Measurements from ENCODE around the gene TNPO3. TPM values are rescaled to one million over a fixed set of nuclear protein-coding genes. Genes with fewer than 3 reads are reported as not detected.

TNPO3 gene
- total and polyA plus RNA-seq, 4 donors, result 41.6 to 56.8 (median 44.7) TPM

- Histone ChIP-seq H3K9me3 (ENCODE audit: control insufficient read depth, insufficient read depth, low read length) (no peaks in the 10 kb centered on the region), H3K36me3 (ENCODE audit: control insufficient read depth, insufficient read depth, low read length) (no peaks in the 10 kb centered on the region), H3K4me1 (ENCODE audit: control insufficient read depth, insufficient read depth, low read length) (peaks cover 10% of the 10 kb centered on the region), H3K27ac (ENCODE audit: low read depth, low read length) (no peak overlapping the region), H3K4me3 (ENCODE audit: low read depth, low read length) (no peak overlapping the region), H3K27me3 (ENCODE audit: control insufficient read depth, insufficient read depth, low read length) (peaks cover 35% of the 10 kb centered on the region)
- 32% methylated on average over 9 of the region's 14 CpGs for WGBS (ENCODE audit: insufficient coverage)
- DNase-seq (ENCODE audit: low read depth in 4 of 6, low spot score in 6 of 6), result peak in 2 of 6 donors; percentile 52 to 55
These were observed 134.8 kb downstream of the TNPO3 start for GRCh38 chr7:128919881-128920799.

DNA sequence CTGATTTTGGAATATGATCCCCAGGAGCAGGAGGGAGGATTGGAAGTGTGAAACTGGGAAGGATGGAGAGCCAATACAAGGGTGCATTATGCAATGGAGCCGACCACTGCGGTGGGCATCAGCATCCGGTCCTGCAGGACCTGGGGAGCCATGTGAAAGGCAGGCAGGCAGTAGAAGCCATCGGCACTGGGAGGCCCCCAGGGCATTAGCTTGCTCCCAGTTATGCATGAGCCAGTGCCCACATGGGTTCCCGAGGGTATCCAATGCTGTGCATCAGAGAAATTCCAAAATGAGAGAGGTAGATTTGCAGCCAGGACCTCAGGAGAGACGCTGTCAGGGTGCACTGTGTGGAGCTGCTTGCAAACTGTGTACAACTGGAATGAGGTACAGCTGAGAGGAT is 135.7 kb downstream of the TNPO3 start:
- 76% methylated on average over 6 of the region's 6 CpGs for WGBS (ENCODE audit: insufficient coverage)
- no peak for DNase-seq (ENCODE audit: low read depth in 4 of 6, low spot score in 6 of 6)

DNA sequence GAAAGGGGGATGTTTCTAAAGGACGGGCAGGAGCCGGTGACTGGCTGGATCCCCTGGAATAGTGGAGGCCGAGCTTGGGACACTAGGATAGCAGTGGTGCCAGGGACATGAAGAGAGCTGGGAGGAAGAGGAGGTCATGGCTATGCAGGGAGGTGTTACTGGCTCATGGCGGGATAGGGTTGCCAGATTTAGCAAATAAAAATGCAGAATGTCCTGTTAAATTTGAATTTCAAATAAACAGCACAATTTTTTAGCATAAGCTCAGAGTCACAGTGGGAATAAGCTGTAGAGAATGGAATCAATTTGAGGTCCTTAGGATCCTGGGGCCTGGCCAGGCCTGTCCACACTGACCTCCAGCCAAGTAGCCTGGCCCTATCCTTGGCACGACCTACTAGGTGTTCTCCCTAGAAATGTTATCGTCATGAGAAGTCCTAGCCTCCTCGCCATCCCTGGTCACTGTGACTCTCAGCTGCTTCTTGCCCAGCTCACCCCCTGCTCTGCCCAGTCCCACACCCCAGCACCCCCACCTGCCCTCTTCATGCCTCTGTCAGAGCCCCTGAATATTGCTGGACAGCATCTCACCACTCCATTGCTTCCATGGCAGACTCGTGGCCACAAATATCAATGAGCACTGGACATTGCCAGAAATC is 136.8 kb downstream of the TNPO3 start:
- Histone ChIP-seq H3K9me3 (ENCODE audit: control insufficient read depth, insufficient read depth, low read length) (no peaks in the 10 kb centered on the region), H3K4me1 (ENCODE audit: control insufficient read depth, insufficient read depth, low read length) (peaks cover 16% of the 10 kb centered on the region), H3K27ac (ENCODE audit: low read depth, low read length) (no peak overlapping the region), H3K27me3 (ENCODE audit: control insufficient read depth, insufficient read depth, low read length) (peaks cover 50% of the 10 kb centered on the region), H3K36me3 (ENCODE audit: control insufficient read depth, insufficient read depth, low read length) (no peaks in the 10 kb centered on the region), H3K4me3 (ENCODE audit: low read depth, low read length) (no peak overlapping the region)
- WGBS (ENCODE audit: insufficient coverage), result 72% methylated on average over 7 of the region's 8 CpGs
- no peak for DNase-seq (ENCODE audit: low read depth in 4 of 6, low spot score in 6 of 6)

More for the DNA sequence above, 135.7 kb downstream of the TNPO3 start:
- Histone ChIP-seq H3K27me3 (ENCODE audit: control insufficient read depth, insufficient read depth, low read length) (peaks cover 43% of the 10 kb centered on the region), H3K4me1 (ENCODE audit: control insufficient read depth, insufficient read depth, low read length) (peaks cover 16% of the 10 kb centered on the region), H3K27ac (ENCODE audit: low read depth, low read length) (no peak overlapping the region), H3K4me3 (ENCODE audit: low read depth, low read length) (no peak overlapping the region), H3K36me3 (ENCODE audit: control insufficient read depth, insufficient read depth, low read length) (no peaks in the 10 kb centered on the region), H3K9me3 (ENCODE audit: control insufficient read depth, insufficient read depth, low read length) (no peaks in the 10 kb centered on the region)

- no peaks in the 10 kb centered on the region for H3K36me3 ChIP-seq (ENCODE audit: control insufficient read depth, insufficient read depth, low read length)
- H3K27ac ChIP-seq (ENCODE audit: low read depth, low read length), result no peak overlapping the region
- peaks cover 50% of the 10 kb centered on the region for H3K27me3 ChIP-seq (ENCODE audit: control insufficient read depth, insufficient read depth, low read length)
- H3K9me3 ChIP-seq (ENCODE audit: control insufficient read depth, insufficient read depth, low read length), result no peaks in the 10 kb centered on the region
- peaks cover 16% of the 10 kb centered on the region for H3K4me1 ChIP-seq (ENCODE audit: control insufficient read depth, insufficient read depth, low read length)
- WGBS (ENCODE audit: insufficient coverage), result no CpG with 5 or more reads among the region's 2 CpGs
- no peak overlapping the region for H3K4me3 ChIP-seq (ENCODE audit: low read depth, low read length)
- DNase-seq (ENCODE audit: low read depth in 4 of 6, low spot score in 6 of 6), result no peak
These were observed 137.8 kb downstream of the TNPO3 start for GRCh38 chr7:128917122-128917521.

DNA sequence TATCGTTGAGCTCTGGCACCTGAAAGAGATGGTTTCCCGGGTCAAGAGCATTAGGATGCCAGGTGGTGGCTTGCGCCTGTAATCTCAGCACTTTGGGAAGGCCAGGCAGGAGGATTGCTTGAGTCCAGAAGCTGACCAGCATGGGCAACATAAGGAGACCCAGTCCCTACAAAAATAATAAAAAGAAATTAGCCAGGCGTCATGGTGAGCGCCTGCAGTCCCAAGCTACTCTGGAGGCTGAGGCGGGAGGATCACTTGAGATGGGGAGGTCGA is 138.3 kb downstream of the TNPO3 start:
- Histone ChIP-seq H3K9me3 (ENCODE audit: control insufficient read depth, insufficient read depth, low read length) (no peaks in the 10 kb centered on the region), H3K4me1 (ENCODE audit: control insufficient read depth, insufficient read depth, low read length) (peaks cover 16% of the 10 kb centered on the region), H3K27ac (ENCODE audit: low read depth, low read length) (no peak overlapping the region), H3K4me3 (ENCODE audit: low read depth, low read length) (no peak overlapping the region), H3K36me3 (ENCODE audit: control insufficient read depth, insufficient read depth, low read length) (no peaks in the 10 kb centered on the region), H3K27me3 (ENCODE audit: control insufficient read depth, insufficient read depth, low read length) (peaks cover 52% of the 10 kb centered on the region)
- no peak for DNase-seq (ENCODE audit: low read depth in 4 of 6, low spot score in 6 of 6)
- whole genome bisulfite sequencing (ENCODE audit: insufficient coverage), result 79% methylated on average over 3 of the region's 7 CpGs

- H3K27me3 ChIP-seq (ENCODE audit: control insufficient read depth, insufficient read depth, low read length), result peaks cover 54% of the 10 kb centered on the region
- H3K9me3 ChIP-seq (ENCODE audit: control insufficient read depth, insufficient read depth, low read length), result no peaks in the 10 kb centered on the region
- peaks cover 20% of the 10 kb centered on the region for H3K4me1 ChIP-seq (ENCODE audit: control insufficient read depth, insufficient read depth, low read length)
- H3K27ac ChIP-seq (ENCODE audit: low read depth, low read length), result no peak overlapping the region
- no peaks in the 10 kb centered on the region for H3K36me3 ChIP-seq (ENCODE audit: control insufficient read depth, insufficient read depth, low read length)
- 13% methylated on average over 65 of the region's 69 CpGs for WGBS (ENCODE audit: insufficient coverage)
- peak in 1 of 6 donors; percentile 6 for DNase-seq (ENCODE audit: low read depth in 4 of 6, low spot score in 6 of 6)
- peak overlapping the region; percentile 16 for H3K4me3 ChIP-seq (ENCODE audit: low read depth, low read length)
These were observed 138.9 kb downstream of the TNPO3 start for GRCh38 chr7:128915841-128916642.

GRCh38 chr7:128915271-128915819 is 139.6 kb downstream of the TNPO3 start:
- H3K4me1 ChIP-seq (ENCODE audit: control insufficient read depth, insufficient read depth, low read length), result peaks cover 25% of the 10 kb centered on the region
- 4% methylated on average over 30 of the region's 34 CpGs for WGBS (ENCODE audit: insufficient coverage)
- H3K27me3 ChIP-seq (ENCODE audit: control insufficient read depth, insufficient read depth, low read length), result peaks cover 57% of the 10 kb centered on the region
- H3K9me3 ChIP-seq (ENCODE audit: control insufficient read depth, insufficient read depth, low read length), result no peaks in the 10 kb centered on the region
- DNase-seq (ENCODE audit: low read depth in 4 of 6, low spot score in 6 of 6), result no peak
- H3K27ac ChIP-seq (ENCODE audit: low read depth, low read length), result no peak overlapping the region
- H3K36me3 ChIP-seq (ENCODE audit: control insufficient read depth, insufficient read depth, low read length), result no peaks in the 10 kb centered on the region
- H3K4me3 ChIP-seq (ENCODE audit: low read depth, low read length), result peak overlapping the region; percentile 16

DNA sequence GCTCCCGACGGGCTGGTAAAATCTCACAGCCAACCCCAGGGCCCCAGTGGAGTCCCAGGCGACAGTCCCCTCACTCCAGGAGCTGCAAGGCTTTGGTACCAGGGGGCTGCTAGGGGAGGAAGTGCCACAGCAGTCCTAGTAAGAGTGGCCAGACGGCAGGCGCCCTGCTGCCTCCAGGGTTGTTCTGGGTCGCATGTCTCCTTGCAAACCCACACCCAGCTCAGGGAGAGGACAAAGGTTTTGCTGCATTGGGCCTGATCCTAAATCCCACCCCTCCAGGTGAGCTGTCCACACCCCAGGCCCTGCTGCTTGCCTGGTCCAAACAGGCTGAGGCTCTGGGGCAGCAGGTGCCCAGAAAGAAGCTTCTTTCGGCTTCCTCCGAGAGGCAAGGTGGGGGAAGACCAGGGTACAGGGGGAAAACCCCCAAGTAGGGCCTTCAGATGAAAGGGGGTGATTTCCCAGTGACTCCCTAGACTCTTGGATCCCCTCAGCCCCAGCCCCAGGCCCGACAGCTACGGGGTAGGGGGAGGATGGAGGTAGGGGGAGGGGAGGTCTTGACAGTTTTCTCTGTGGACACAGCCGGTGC is 140.3 kb downstream of the TNPO3 start:
- no peaks in the 10 kb centered on the region for H3K36me3 ChIP-seq (ENCODE audit: control insufficient read depth, insufficient read depth, low read length)
- no peak overlapping the region for H3K4me3 ChIP-seq (ENCODE audit: low read depth, low read length)
- 51% methylated on average over 8 of the region's 11 CpGs for WGBS (ENCODE audit: insufficient coverage)
- H3K9me3 ChIP-seq (ENCODE audit: control insufficient read depth, insufficient read depth, low read length), result no peaks in the 10 kb centered on the region
- H3K27me3 ChIP-seq (ENCODE audit: control insufficient read depth, insufficient read depth, low read length), result peaks cover 63% of the 10 kb centered on the region
- peaks cover 27% of the 10 kb centered on the region for H3K4me1 ChIP-seq (ENCODE audit: control insufficient read depth, insufficient read depth, low read length)
- no peak overlapping the region for H3K27ac ChIP-seq (ENCODE audit: low read depth, low read length)
- no peak for DNase-seq (ENCODE audit: low read depth in 4 of 6, low spot score in 6 of 6)

Data from spinal cord (tissue), 10 donors.